GM10248 (cell line): ENCODE data around the gene RANBP9.

Source experiments
- CTCF ChIA-PET: fragments of 300-600 bp; sonication (Branson Sonifier 250); formaldehyde crosslinking; extraction: SDS; loops from one replicate; lab custom pipeline; 2021; ENCODE audit warnings: antibody characterized with exemption; lab: Yijun Ruan, JAX
- POLR2A ChIA-PET: fragments of 350-650 bp; sonication (Branson Sonifier 250); formaldehyde crosslinking; extraction: SDS; loops from one replicate; lab custom pipeline; 2020; ENCODE audit warnings: antibody characterized with exemption; lab: Yijun Ruan, JAX
- DNase-seq: peaks from one replicate; pipeline ENCODE4 v3.0.0; 2012; ENCODE audit errors: extremely low spot score
- TF ChIP-seq, protein P1 (sequence below): IDR thresholded peaks from 2 replicates; pipeline ENCODE4 v1.5.1; 2012; ENCODE audit warnings: mild to moderate bottlenecking, low read depth; ENCODE audit errors: extremely low read depth, missing control alignments, control extremely low read depth

RANBP9 gene

DNA sequence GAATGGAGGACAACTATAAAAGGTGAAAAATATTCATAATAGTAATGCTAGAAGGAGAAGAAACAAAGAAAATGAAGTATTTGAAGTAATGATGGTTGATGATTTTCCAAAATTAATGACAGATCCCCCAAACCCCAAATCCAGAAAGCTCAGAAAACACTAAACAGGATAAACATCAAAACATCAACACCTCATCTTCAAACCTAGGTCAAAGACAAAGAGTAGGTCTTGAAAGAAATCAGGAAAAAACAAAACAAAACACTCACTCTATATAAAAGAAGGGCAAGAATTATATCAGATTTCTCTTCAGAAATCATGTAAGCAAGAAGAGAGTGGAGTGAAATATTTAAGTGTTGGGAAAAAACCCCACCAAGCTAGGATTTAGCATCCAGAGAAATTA, 38.7 kb downstream of the RANBP9 start:
- TF ChIP-seq, protein P1, sequence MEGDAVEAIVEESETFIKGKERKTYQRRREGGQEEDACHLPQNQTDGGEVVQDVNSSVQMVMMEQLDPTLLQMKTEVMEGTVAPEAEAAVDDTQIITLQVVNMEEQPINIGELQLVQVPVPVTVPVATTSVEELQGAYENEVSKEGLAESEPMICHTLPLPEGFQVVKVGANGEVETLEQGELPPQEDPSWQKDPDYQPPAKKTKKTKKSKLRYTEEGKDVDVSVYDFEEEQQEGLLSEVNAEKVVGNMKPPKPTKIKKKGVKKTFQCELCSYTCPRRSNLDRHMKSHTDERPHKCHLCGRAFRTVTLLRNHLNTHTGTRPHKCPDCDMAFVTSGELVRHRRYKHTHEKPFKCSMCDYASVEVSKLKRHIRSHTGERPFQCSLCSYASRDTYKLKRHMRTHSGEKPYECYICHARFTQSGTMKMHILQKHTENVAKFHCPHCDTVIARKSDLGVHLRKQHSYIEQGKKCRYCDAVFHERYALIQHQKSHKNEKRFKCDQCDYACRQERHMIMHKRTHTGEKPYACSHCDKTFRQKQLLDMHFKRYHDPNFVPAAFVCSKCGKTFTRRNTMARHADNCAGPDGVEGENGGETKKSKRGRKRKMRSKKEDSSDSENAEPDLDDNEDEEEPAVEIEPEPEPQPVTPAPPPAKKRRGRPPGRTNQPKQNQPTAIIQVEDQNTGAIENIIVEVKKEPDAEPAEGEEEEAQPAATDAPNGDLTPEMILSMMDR, result no peak
- ChIA-PET CTCF (interaction anchor here (1.1 kb wide), 1 partner anchor 9 kb away, joined by 3 read pairs; no protein-coding TSS in a partner anchor), POLR2A (no interaction called here)
- no peak for DNase-seq

DNA sequence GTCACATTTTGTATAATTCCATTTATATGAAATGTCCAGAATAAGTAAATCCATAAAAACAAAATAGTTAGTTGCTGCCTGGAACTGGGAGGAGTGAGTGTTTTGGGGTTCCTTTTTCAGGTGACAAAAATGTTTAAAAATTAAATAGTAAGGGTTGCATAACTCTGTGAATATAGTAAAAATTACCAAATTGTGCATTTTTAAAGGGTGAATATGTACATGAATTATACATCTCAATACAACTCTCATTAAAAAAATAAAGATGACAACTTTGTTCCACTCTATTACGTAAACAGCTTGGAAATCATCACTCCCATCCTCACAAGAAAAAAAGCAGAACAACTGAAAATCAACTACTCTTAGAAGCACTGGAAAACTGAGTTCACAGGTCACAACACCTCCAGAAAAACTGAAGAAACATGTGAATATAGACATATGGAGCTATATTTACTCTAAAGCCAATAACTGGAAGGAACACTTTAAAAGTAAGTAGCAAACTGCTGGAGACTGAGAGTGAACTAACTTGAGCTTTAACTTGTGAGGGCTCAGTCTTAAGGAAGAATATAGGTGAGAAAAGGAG, 40.0 kb downstream of the RANBP9 start:
- ChIA-PET POLR2A (no interaction called here), CTCF (interaction anchor here (0.9 to 1.1 kb wide), 2 partner anchors 41 to 55 kb away, joined by 3 read pairs; no protein-coding TSS in a partner anchor)
- DNase-seq, result no peak
- TF ChIP-seq, protein P1, result no peak

DNA sequence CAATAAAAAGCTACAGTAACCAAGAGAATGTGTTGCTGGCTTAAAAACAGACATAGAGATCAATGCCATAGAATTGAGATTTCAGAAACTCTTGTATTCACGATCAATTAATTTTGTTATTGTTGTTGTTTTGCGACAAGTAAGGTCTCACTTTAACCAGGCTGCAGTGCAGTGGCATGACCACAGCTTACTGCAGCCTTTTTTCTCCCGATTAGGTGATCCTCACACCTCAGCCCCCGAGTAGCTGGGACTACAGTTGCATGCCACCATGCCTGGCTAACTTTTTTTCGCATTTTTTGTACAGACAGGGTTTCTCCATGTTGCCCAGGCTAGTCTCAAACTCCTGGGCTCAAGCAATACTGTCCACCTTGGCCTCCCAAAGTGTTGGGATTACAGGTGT, 42.2 kb downstream of the RANBP9 start:
- ChIA-PET POLR2A (no interaction called here), CTCF (no interaction called here)
- DNase-seq, result no peak
- TF ChIP-seq, protein P1, result no peak

DNA sequence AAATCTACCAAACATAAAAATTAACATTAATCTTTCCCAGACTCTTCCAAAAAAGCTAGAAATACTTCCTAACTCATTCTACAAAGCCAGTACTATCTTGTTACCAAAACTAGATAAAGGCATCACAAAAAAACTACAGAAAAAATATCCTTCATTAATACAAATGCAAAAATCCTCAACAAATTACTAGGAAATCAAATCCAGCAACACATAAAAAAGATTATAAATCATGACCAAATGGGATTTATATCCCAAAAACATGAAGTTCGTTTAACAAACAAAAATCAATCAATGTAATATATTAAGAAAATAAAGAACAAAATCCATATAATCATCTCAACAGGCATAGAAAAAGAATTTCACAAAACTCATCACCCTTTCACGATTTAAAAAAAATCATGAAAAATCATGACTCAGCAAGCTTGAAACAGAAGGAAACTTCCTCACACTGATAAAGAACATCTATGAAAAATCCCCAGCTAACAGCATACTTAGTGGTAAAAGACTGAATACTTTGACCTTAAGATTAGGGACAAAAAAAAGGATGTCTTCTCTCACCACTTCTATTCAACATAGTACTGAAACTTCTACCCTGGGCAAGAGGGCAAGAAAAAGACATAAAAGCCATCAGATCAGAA, 43.2 kb downstream of the RANBP9 start:
- DNase-seq, result no peak
- ChIA-PET POLR2A (no interaction called here), CTCF (no interaction called here)
- TF ChIP-seq, protein P1, result no peak

DNA sequence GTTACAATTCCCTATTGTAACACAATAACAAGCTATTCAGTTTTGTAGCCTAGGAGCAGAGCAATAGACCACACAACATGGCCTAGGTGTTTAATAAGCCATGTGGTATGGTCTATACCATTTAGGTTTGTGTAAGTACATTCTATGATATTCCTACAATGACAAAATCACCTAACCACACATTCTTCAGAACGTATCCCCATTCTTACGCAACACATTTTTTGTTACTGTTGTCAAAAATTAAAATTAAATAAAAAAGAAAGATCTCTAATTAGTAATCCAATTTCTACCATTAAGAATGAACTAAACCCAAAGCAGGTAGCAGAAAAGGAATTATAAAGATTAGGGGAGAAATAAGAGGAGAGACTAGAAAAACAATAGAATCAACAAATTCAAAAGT, 44.0 kb downstream of the RANBP9 start:
- POLR2A ChIA-PET, result no interaction called here
- TF ChIP-seq, protein P1, result no peak
- CTCF ChIA-PET, result interaction anchor here (1.3 kb wide), 1 partner anchor 20 kb away, joined by 3 read pairs; no protein-coding TSS in a partner anchor
- DNase-seq, result no peak

DNA sequence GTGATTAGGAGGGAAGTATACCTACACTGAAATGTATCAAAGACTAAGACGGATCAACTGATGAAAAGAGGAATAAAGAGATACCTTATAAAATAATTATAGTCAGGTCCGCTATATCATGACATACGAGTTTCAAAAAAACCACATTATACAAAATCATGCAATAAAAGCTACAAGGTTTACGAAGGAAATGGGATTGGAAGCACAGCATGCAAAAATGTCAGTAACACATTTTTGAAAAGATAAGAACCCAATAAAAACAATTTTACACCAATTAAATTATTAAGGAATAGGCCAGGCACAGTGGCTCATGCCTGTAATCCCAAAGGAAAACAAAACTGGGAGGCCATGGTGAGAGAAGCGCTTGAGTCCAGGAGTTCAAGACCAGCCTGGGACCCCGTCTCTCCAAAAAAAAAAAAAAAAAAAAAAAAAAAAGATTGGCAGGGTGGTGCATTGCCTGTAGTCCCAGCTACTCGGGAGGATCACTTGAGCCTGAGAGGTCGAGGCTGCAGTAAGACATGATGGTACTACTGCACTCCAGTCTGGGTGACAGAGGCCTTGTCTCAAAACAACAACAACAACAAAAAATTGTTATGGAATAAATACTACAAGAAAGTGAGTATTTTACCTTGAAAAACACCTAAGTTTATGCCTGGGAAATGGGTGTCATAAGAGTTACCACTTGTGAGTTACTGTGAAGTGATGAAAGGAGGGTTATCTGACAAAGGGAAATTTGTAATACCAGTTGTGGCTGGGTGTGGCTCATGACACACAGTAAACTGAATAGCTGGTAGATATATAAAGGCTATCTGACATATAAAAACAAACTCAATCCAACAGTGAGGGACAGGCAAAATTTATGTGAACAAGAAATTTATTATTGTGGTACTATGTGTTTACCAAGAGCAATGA, 45.2 kb downstream of the RANBP9 start:
- POLR2A ChIA-PET, result no interaction called here
- TF ChIP-seq, protein P1, result no peak
- CTCF ChIA-PET, result interaction anchor here (1.3 kb wide), 1 partner anchor 21 kb away, joined by 3 read pairs; no protein-coding TSS in a partner anchor
- no peak for DNase-seq
